CD4-positive, alpha-beta T cell treated with Interferon alpha-2 for 1 hour (primary cell): ENCODE measurements around the gene PWWP2B.
A peak's percentile ranks its signal among the peaks of the same experiment; 100 is the strongest.

Source experiments
- DNase-seq, 2 donors: peaks; one replicate each; pipeline ENCODE4 v3.0.0-alpha.2; 2020 to 2022

The PWWP2B gene

DNA sequence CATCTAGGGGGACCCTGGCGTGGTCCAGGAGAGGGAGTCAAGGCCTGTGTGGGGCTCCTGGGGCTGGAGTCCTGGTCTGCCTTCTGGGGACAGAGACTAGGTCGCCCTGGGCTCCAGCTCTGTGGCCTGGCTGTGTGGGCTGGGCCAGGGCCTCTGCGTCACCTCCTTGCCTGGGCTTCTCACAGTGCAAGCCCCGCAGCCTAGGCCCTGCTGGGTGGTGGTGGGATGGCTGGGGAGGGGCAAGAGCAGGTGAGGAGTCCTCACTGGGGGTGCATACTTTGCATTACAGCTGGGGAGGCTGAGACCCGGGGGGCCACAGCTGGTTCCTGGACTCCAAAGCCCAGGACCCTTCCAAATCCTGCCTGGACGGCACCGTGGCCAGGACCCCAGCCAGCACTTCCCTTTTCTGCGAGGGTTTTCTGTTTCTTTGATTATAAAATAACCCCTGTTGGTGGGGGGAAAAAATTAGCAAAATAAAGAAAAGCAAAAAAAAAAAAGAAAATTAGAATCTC lies 23.5 kb downstream of the PWWP2B start:
- DNase-seq, result peak in 1 of 2 donors; percentile 28

DNA sequence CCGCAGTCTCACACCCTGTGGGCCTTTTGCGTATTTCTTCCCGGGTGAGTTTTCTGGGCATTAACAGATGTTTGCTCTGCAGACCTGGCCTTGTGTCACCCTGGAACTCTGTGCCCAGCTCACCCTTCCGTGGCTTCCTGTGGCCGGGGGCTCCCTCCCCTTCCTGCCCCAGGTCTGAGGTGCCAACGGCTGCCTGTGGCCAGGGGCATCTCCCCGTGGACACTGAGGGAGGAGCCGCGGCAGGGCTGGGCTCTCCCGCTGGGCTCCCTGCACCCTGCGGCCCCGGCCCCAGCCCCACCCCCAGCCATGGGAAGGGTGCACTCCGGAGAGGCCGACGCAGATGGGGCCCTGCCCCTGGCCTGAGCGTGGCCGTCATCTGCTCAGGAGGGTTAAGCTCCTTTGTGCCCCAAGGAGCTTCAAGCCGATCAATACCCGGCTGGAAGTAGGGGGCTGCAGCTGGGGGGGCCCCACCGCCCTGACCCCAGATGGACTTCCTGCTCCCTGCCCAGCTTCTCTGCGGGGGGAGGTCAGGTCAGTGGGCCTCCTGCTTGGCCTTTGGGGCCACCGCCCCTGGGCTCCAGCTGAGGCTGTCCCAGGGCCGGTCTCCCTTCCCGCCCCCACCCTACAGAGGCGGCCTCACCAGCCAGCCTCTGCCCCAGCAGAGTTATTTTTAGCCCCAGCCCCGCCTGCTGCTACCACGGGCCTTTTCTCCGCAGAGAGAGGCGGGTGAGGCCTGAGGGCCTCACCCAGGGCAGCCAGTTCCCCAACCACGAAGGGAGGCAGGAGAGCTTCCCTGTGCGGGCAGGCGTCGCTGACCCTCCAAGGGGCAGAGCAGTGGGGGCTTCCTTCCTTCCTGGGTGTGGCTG lies 24.2 kb downstream of the PWWP2B start:
- DNase-seq, result peak; percentile 48 to 65

DNA sequence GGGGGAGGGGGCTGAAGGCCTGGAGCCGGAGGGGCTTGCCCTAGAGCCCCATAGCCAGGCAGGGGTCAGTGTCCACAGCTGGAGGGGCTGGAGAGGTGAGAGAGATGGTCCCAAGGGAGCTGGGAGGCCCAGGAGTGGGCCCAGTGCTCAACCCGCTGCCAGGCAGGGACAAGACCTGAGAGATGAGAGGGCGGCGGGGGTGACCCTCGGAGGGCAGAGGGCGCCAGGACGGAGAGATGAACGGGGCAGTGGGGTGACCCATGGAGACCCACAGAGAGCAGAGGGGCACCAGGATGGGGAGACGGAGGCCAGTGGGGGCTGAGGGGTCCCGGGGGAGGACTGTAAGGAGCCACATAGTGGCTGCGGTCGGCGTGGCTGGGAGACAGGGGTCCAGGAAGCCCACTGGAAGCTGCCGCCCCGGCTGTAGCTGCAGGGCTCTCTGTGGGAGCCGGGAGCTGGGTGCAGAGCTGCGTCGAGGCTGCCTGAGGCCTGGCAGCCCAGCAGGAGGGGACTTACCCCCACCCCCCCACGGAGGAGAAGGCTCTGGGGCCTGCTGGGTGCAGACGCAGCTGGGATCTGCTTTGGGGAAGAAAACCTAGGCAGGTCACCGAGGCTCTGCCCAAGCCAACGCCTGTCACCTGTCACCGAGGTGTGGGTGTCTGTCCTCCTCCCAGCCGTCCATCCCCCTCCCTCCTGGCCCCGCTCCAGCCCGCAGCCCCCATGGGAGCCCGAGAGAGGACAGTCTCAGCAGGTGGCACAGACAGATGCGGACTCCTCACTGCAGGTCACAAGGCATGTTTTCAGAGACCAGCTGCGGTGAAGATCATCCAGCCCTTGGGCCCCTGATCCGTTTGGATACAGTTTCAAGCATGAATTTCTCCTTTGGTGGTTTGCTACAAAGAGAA lies 25.1 kb downstream of the PWWP2B start:
- peak in 1 of 2 donors; percentile 44 for DNase-seq

DNA sequence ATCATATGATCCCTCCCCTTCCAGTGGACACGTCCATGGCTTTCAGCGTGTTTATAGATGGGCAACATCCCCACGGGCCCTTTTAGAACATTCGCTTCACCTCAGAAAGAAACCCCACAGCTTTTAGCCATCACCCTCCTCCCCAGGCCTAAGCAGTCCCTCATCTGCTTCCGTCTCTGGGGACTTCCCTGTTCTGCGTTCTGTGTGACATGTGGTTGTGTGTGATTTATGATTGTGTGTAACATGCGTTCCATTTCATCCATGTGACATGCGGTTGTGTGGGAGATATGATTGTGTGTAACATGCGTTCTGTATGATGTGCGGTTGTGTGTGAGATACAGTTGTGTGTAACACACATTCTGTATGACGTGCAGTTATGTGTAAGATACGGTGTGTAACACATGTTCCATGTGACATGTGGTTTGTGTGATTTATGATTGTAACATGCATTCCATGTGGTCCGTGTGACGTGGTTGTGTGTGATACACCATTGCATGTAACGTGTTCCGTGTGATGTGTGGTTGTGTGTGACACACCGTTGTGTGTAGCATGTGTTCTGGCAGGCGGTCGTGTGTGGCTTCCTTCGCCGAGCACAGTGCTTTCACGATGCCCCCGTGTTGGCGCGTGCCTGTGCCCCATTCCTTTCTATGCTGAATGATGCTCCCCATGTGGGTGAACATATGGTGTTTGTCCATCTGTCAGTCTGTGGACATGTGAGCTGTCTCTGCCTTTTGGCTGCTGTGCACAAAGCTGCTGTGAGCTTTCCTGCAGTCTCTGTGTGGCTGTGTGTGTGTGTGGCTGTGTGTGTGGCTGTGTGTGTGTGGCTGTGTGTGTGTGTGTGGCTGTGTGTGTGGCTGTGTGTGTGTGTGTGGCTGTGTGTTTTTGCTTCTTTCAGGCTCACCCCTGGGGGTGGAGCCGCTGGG lies 26.2 kb downstream of the PWWP2B start:
- DNase-seq, result peak in 1 of 2 donors; percentile 45

DNA sequence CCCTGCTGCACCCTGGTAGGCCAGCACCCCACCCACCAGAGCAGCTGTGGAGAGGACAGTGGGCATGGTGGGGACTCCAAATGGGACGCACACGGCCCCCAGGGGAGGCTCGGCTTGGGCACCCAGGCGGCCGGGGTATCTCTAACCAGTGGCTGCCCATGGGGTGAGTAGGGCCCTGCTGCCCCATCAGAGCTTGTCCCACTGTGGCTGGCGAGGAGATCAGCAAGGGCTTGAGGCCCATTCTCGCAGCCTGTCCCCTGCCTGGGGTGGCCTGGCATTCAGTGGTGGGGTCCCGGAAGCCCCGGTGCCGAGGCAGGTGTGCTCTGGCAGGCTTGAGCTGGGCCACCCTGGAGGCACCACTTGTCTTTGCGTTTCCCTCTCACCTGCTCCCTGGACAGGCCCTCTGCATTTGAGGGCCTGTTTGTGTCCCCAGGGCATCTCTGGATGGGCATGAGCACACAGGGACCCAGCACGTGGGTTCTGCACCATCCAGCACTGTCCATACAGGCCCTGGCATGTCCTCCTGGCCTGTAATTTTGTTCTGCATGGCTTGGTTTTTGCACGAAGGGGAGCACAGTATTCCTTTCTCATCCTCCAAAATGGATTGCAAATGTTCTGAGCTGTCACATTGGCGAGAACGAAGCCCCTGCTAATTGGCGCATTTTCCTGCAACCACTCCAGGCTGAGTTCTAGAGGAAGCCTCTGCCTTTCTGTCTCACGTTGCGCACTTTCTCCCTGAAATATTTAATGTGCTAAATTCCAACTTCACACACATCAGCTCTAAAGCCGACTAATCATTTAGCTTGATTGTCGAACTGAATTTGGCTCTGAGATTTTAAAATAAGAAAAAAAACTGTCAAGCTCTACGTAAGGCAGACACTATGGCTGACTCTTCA lies 27.2 kb downstream of the PWWP2B start:
- DNase-seq, result no peak

DNA sequence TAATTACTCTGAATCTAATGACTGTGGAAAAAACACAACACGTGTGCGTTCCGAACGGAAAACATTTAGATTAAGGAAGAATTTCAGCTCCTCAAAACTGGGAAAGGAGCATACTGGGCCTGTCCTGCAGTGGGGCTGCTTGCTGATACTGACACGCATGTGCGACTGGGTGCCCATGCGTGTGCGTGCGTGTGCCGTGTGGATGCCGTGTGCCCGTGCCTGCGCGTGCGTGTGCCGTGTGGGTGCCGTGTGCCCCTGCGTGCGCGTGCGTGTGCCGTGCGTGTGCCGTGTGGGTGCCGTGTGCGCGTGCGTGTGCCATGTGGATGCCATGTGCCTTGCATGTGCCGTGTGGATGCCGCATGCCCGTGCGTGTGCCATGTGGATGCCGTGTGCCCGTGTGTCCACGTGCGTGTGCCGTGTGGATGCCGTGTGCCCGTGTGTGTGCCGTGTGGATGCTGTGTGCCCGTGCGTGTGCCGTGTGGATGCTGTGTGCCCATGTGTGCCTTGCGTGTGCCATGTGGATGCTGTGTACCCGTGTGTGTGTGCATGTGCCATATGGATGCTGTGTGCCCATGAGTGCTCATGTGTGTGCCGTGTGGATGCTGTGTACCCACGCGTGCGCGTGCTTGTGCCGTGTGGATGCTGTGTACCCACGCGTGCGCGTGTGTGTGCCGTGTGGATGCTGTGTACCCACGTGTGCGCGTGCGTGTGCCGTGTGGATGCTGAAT lies 28.2 kb downstream of the PWWP2B start:
- DNase-seq, result no peak

DNA sequence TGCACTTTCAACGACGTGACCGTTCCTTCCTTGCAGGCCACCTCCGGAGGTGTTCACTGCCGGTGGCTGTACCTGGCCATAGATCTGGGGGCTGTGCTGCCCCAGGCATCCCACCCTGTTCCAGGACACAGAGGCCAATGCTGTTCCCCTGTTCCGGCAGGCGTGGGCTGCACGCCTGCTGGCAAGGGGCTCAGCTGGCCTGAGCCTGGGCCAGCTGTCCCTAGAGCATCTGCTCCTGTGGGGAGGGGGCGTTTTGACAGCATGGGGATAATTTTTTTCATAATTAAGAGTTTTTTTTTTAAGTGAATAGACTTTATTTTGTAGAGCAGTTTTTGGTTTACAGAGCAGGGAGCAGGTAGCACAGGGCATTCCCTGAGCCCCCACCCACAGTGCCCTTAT lies 28.8 kb downstream of the PWWP2B start:
- no peak for DNase-seq

DNA sequence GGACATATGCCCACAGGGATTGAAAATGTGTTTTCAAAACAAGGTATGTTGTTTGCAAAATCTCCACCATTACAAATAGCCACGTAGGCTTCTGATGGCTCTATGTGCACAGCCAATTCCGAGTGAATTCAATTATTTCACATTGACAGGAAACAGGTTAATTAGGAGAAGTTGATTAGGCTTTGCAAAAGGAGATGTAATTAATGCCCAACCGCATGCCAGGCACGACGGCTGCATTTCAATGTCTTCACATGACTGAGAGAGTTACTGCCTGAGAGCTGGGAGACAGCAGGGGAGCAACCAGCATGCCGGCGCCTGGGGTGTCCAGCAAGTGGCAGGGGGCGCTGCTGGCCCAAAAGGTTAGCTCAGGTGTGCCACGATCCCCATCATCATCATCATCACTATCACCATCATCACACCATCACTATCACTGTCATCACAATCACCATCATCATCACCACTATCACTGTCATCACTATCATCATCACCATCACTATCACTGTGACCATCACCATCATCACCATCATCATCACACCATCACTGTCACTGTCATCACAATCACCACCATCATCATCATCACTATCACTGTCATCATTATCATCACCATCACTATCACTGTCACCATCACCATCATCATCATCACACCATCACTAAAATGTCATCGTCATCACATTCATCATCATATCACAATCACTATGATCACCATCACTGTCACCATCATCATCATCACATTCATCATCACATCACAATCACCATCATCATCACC lies 30.2 kb downstream of the PWWP2B start:
- no peak for DNase-seq

DNA sequence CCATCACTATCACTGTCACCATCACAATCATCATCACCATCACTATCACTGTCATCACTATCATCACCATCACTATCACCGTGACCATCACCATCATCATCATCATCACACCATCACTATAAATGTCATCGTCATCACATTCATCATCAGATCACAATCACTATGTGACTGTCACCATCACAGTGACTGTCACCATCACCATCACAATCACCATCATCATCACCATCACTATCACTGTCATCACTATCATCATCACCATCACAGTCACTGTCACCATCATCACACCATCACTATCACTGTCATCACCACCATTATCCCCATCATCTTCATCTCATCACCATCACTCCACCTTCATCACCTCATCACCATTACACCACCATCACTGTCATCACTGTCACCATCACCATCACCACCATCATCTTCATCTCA lies 31.0 kb downstream of the PWWP2B start:
- no peak for DNase-seq

DNA sequence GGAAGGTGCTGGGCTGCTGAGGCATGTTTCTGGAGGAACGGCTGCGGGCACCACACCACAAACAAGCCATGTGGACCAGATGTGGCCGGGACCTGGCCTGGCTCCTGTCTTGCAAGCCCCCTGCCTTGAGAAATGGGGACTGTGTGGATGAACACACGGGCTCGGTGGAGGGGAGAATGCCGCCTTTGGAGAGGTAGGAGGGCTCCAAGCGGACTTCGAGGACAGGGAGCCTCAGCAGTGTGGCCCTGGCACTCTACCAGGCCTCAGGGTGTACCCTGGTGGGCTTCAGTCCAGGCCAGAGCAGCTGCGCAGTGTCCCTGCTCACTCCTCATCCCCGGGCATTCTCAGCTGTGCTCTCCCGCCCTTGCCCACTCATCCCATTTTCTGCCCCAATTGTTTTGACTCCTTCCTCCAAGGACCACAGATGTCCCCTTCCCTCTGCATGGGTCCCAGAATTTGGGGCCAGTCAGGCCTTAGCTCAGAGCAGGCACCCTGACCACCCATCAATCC lies 31.5 kb downstream of the PWWP2B start:
- DNase-seq, result no peak

DNA sequence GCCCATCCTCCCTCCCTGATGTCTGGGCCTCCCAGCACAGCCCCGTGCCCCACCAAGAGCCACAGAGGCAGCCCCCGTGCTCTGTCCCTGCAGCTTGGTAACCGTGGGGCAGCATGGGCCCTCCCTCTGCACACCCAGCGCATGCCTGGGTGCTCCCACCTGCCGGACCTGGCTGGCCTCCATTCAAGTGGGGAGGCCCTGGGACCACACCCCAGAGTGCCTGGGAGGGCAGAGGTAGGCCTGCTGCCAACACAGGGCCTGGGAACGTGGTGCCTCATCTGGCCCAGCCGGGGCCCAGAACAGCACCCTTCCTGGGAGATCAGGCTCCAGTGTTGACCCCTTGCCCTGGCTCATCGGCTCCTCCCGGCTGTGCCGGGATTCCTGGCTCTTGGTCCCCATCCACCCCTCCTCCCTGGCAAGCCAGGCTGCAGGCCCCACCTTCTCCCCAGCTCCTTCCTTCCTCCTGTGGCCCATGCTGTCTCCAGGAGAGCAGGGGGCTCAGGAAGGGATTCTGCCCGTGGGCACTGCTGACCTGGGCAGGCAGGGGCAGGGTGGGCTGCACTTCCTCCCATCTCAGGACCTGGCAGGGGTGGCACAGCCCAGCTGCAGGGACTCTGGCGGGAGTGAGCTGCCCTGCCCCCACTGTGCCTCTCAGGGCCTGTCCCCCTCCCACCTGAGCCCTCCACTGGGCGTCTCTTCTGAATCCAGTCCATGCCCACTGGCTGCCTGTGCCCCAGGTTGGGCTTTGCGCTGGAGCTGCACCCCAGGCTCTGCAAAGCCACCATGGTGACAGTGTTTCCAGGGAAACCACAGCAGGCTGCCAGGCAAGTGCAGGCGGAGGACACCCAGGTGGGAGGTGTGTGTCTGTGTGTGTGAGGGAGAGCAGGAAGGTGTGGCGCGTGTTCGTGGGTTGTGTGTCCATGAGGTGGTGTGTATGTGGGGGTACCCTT lies 32.6 kb downstream of the PWWP2B start:
- DNase-seq, result no peak

DNA sequence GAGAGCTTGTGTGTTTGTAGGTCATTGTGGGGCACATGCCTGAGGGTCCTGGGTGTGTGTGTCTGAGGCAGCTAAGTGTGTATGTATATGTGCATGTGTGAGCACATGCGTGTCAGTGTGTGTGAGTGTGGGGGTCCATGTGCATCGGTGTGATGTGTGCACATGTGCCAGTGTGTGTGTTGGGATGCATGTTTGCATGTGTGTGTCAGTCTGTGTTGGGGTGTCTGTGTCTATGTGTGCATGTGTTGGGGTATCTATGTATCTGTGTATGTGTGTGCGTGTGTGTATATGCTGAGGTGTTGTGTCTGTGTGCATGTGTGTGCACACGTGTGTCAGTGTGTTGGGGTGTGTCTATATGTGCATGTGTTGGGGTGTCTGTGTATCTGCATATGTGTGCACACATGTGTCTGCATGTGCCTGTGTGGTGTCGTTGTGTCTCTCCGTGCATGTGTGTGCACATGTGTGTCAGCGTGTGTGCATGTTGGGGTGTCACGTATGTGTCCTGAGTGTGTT lies 33.3 kb downstream of the PWWP2B start:
- DNase-seq, result no peak

DNA sequence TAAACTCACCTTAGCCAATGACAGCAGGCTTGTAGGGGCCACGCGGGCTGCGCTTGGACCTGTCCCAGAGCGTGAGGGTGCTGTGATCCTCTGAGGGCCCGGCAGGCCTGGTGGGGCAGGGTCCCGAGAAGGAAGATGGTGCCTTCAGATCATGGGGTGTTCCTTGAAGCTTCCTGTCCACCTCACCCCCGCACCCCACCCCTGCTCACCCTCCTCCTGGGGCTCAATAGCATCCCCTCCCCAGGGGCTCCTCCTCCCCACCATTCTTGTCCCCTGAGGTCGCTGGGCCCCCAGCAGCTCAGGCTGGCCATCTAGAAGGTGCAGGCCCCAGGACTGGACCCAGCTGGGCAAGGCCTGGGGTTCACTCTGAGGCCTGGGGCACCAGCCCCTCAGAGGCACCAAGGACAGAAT lies 33.9 kb downstream of the PWWP2B start:
- DNase-seq, result no peak

DNA sequence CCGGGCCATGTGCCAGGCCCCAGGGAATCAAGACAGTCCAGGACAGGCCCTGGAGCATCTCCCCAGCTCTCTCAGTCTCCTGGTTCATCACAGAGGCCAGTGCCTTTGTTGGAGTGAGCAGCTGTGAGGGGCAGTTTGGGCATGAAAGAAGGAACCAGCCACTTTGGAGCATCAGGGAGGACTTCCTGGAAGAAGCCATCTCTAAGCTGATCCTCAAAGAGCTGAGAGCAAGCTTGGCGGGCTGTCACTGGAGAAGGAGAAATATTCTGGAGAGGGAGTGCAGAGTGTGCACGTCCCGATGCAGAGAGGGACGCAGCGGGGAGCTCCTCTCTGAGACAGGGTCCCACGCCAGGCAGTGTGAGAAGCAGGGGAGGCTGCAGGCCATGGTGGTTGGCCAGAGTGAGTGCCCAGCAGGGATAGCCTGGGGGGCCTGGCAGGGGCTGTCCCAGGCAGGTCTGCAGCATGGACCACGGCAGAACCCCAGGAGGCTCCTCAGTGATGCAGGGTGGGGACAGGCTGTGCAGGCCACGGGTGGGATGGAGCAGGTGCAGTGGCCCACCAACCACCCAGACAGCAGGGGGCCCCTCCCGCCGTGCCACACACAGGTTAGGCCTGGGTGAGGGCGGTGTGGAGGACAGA lies 34.7 kb downstream of the PWWP2B start:
- DNase-seq, result no peak

DNA sequence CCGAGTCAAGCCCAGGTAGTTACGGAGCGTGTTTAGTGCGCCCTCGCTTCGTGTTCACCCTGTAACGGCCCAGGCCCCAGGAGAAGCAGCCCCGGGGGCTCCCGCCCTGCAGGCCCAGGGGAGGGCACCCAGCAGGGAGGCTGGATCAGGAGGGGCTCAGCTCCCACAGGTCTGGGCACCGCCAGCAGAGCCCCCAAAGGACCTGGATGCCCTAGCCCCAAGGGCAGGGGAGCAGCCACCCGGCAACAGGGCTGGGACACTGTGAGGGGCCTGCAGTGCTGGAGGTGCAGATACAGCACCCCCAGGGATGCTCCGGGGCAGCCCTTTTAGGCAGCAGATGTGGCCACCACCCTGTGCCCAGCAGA lies 35.2 kb downstream of the PWWP2B start:
- no peak for DNase-seq

DNA sequence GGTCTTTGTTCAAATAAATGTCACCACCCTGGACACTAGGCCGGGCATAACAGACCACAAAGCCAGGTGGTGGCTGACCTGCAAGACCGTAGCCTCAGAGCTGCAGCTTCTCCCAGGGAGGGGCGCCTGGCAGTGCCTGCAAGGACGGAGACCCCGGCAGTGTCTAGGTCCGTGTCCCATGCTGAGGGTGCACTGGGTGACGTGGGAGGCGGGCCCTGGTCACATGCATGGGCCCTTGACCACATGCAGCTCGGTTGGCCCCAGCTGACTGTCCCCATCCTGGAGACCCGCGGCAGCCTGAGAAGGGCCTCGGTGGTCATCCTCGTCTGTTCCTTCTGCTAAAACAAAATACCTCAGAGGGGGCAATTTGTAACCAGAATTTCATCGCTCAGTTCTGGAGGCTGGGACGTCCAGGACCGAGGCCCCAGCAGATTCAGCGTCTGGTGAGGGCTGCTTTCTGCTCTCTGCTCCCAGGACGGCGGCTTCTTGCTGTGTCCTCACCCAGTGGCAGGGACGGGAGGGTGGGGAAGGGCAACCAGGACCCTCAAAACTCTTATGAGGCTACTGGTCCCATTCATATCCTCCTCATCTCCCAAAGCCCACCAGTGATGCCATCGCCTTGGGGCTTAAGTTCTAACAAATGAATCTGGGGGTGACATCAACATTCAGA lies 36.8 kb downstream of the PWWP2B start:
- no peak for DNase-seq

DNA sequence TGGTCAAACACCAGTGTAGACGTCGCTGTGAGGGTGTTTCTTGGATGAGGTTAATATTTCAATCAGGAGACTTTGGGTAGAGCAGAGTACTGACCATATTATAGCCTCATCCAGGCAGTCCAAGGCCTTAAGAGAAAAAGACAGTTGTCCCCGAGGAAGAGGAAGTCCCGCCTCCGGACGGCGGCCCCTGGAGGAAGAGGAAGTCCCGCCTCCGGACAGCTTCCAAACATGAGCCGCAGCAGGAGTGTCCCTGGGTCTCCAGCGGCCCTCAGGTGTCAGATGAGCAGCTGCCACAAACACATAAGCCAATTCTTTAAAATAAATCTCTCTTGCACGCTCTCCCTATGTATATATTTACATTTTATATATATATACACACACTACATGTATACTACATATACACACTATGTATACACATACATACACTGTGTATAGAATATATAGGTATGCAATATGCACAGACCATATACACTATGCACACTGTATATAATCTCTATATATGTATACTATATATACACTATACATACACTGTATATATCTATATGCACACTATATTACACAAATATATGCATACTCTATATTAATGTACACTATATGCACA lies 37.5 kb downstream of the PWWP2B start:
- peak; percentile 64 for DNase-seq
